HAP-1 (cell line): ENCODE data around the gene MAP3K4.
"Not testable (repeated sequence)": the region's sequence is repeated elsewhere in the genome, so short reads cannot be mapped to it uniquely, and the experiment has no call there.

Experiments used
- DNase-seq, 2 experiments: peaks; one replicate each; pipeline ENCODE4 v3.0.0-alpha.2; 2016 to 2020; ENCODE audit warnings: low spot score in 2 of 2
- H3K27me3 ChIP-seq: fragments of 250-450 bp; sonication (Bioruptor Pico); 2 replicates; pipeline ENCODE4 v1.5.1; 2020; ENCODE audit warnings: low read depth, mild to moderate bottlenecking, moderate library complexity
- H3K36me3 ChIP-seq: fragments of 250-450 bp; sonication (Bioruptor Pico); replicated peaks from 2 replicates; pipeline ENCODE4 v1.5.1; 2020; ENCODE audit warnings: mild to moderate bottlenecking
- H3K4me1 ChIP-seq: fragments of 250-450 bp; sonication (Bioruptor Pico); 2 replicates; pipeline ENCODE4 v1.5.1; 2020; ENCODE audit warnings: mild to moderate bottlenecking
- H3K4me3 ChIP-seq: fragments of 250-450 bp; sonication (Bioruptor Pico); 2 replicates; pipeline ENCODE4 v1.5.1; 2020; ENCODE audit warnings: mild to moderate bottlenecking, moderate library complexity
- H3K9me3 ChIP-seq: fragments of 250-450 bp; sonication (Bioruptor Pico); 2 replicates; pipeline ENCODE4 v1.5.1; 2020; ENCODE audit warnings: mild to moderate bottlenecking, moderate library complexity
- in situ Hi-C: fragments of 300-500 bp; cut with MboI; formaldehyde crosslinking; loops from 3 replicates; pipeline ENCODE4 v1.14.3; 2020; ENCODE audit warnings: low sequenced_read_pairs, inconsistent platforms, mixed read lengths

The MAP3K4 gene

DNA sequence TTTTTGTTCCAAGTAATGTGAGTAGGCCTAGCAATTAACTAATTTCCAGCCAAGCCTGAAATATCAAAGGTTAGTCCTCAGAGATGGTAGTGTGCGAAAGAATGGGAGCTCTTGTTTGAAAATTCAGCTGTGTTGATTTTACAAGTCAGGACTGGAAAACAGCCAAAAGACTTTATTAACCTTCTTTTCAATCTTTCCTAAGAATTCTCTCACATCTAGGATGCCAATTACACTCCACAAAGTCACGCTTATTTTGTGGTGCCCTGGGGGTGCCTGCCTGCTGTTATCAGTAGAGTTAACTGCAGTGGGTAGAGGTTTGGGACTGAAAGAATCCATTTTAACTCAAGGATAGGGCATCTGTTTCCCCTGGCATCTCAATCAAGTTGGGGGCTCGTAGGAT is 30.7 kb upstream of the MAP3K4 start:
- no peak overlapping the region for H3K4me3 ChIP-seq
- in situ Hi-C loops: no loop called here
- DNase-seq: peak in 1 of 2 experiments; percentile 9
- H3K4me1 ChIP-seq: peaks cover 7% of the 10 kb centered on the region
- no peaks in the 10 kb centered on the region for H3K27me3 ChIP-seq
- no peaks in the 10 kb centered on the region for H3K36me3 ChIP-seq
- H3K9me3 ChIP-seq: no peaks in the 10 kb centered on the region

DNA sequence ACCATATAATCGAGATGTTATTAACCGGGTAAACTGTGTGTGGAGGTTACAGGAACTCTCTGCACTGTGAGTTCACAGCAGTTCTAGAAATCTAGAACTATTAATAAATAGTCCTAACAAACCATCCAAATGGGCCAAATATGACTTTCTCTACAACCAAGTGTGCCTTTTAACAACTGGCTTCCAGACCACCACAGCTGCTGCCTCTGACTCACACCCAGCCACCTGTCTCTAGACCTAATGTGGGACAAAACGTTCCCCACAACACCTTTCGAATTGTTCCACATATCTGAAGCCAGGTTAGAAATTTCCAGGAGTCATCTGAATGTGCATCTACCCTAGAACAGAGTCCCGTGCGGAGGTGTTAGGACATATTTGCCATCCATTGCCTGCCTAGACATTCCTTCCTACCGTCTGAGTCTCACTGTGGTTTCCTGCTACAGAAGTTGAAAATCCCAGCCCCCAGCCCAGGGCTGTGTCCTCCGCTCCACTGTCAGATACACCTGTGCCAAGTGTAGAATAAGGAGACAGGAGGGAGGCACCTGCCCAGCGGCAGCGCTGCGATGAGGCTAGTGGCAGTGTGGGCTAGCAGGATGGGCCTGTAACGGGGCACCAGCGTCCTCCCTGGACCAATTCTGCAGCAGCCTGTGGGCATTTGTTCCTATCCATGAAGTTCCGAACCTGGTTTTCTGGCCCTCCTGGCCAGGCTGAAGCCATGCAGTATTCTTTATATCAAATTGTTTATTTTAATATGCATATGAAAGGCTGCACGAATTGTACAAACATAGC is 28.5 kb upstream of the MAP3K4 start:
- in situ Hi-C loops: no loop called here
- DNase-seq: no peak
- no peak overlapping the region for H3K4me3 ChIP-seq
- peaks cover 7% of the 10 kb centered on the region for H3K4me1 ChIP-seq
- no peaks in the 10 kb centered on the region for H3K36me3 ChIP-seq
- H3K9me3 ChIP-seq: no peaks in the 10 kb centered on the region
- H3K27me3 ChIP-seq: no peaks in the 10 kb centered on the region

DNA sequence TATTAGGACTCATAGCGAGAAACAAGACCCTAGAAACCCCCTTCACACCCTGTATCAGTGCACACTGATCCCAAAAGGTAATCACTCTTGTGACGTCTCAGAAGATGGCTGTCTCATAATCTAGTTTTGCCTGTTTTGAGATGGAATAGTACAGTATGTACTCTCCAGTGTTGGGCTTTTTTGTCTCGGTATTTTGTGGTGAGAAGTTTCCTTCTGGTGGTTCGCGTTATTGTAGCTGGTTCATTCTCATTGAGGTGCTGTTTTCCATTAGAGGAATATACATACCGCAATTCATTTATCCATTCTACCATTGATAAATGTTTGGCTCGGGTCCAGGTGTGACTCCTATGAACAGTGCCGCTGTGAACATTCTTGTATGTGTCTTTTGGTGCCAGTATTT is 27.9 kb upstream of the MAP3K4 start:
- in situ Hi-C loops: no loop called here
- Histone ChIP-seq H3K36me3 (no peaks in the 10 kb centered on the region), H3K9me3 (no peaks in the 10 kb centered on the region), H3K4me3 (no peak overlapping the region), H3K4me1 (peaks cover 7% of the 10 kb centered on the region), H3K27me3 (no peaks in the 10 kb centered on the region)
- DNase-seq: no peak

DNA sequence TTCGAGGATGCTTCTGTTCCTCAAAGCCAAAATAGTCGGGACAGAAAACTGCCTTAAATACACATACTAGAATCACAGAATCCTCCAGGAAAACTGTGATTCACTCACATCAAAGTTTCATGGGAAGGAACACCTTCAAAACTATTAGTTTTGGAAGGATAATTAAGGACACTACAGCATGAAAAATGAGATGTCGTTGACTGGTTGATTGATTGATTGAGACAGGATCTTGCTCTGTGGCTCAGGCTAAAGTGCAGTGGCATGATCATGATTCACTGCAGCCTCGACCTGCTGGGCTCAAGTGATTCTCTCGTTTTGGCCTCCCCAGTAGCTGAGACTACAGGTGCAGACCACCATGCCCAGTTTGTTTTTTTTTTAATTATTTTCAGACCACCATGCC is 25.7 kb upstream of the MAP3K4 start:
- H3K9me3 ChIP-seq: no peaks in the 10 kb centered on the region
- in situ Hi-C loops: no loop called here
- H3K36me3 ChIP-seq: no peaks in the 10 kb centered on the region
- H3K4me1 ChIP-seq: peaks cover 7% of the 10 kb centered on the region
- no peak overlapping the region for H3K4me3 ChIP-seq
- no peaks in the 10 kb centered on the region for H3K27me3 ChIP-seq
- DNase-seq: no peak

DNA sequence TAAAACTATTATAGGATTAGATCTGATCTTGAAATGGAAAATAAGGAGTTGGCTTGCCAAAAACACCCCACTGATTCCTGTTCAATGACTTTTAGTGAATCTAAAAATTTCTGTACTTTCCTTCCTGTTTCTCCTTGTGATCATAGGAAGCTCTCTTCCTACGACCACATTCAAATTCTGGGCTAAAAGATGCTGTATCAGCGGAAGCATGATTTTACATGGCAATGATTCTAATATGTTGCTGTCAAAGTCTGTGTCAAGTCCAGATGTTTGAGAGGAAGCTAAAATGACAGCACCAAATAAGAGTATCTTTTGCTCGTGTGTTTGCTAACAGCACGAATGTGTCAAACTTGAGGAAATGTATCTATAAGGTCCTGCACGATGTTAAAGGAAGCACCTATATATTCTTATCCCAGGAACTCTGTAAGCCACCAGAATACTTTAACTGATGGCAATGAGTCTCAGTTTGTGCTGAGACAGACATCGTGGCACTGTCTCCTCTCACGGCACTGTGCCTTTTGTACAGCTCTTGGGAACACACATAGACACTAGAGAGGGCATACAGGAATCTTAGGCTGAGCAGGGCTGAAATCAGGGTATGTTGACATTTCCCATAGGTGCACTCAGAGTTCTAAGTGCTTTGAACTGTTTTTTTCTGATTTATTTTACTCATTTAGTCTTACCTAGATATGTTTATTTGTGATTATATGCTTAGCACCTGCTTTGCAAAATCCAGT is 24.9 kb upstream of the MAP3K4 start:
- Histone ChIP-seq H3K36me3 (no peaks in the 10 kb centered on the region), H3K4me1 (peaks cover 10% of the 10 kb centered on the region), H3K4me3 (no peak overlapping the region), H3K27me3 (no peaks in the 10 kb centered on the region), H3K9me3 (no peaks in the 10 kb centered on the region)
- in situ Hi-C loops: no loop called here
- DNase-seq: no peak

DNA sequence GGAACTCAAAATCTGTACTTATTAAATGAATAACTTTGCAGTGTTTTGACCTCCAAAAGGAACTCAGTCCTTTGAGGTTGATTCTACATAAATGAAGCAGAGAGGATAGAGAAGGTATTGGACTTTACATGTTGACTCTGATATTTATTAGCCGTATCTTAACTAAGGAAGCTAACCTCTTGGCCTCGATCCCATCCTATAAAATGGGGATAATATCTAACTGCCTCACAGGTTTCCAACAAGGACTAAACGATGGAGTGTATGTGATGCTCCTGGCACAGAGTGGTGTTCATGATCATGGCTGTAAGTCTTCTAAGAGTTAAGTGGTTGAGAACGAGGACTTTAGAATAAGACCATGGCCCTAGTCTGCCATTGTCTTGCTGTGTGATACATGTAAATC is 24.2 kb upstream of the MAP3K4 start:
- no peaks in the 10 kb centered on the region for H3K27me3 ChIP-seq
- no peak for DNase-seq
- no peaks in the 10 kb centered on the region for H3K9me3 ChIP-seq
- no peak overlapping the region for H3K4me3 ChIP-seq
- in situ Hi-C loops: no loop called here
- no peaks in the 10 kb centered on the region for H3K36me3 ChIP-seq
- peaks cover 10% of the 10 kb centered on the region for H3K4me1 ChIP-seq

DNA sequence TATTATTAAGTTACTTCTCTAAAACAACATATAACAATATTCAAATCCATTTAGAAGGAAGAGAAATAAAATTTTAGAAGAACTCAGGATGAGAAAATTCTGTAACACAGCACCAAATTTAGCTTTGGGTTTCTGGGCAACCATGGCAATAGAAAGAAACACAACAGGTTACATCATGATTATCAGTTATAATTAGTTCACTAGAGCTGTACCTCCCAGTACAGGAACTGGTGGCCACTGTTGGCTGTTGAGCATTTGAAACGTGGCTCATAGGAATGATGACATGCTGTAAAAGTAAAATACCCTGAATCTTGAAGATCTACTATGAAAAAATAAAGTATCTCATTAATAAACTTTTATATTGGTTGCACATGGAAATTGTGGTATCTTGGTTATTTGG is 23.7 kb upstream of the MAP3K4 start:
- no peak for DNase-seq
- Histone ChIP-seq H3K9me3 (no peaks in the 10 kb centered on the region), H3K36me3 (no peaks in the 10 kb centered on the region), H3K4me3 (no peak overlapping the region), H3K27me3 (no peaks in the 10 kb centered on the region), H3K4me1 (peaks cover 10% of the 10 kb centered on the region)
- in situ Hi-C loops: no loop called here

DNA sequence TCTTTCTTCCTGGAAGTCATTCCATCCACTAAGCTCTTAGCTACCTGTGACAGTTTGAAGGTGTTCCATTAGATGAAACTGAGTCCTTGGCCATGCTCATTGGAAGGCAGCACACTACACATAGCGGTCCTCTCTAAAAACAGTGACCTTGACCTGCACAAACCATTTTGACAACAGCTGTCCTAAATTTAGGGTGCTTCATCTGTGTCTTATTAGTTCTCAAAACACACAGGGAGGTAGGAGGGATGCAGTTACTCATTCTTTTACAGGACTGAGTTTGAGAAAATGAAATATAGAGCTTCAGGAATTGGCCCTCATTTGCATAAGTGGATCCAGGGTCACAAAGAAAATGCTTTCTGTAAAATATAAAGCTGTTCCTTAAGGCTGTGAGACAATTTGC is 20.4 kb upstream of the MAP3K4 start:
- Histone ChIP-seq H3K4me3 (no peak overlapping the region), H3K9me3 (no peaks in the 10 kb centered on the region), H3K4me1 (peaks cover 11% of the 10 kb centered on the region), H3K27me3 (no peaks in the 10 kb centered on the region), H3K36me3 (no peaks in the 10 kb centered on the region)
- DNase-seq: no peak
- in situ Hi-C loops: no loop called here

DNA sequence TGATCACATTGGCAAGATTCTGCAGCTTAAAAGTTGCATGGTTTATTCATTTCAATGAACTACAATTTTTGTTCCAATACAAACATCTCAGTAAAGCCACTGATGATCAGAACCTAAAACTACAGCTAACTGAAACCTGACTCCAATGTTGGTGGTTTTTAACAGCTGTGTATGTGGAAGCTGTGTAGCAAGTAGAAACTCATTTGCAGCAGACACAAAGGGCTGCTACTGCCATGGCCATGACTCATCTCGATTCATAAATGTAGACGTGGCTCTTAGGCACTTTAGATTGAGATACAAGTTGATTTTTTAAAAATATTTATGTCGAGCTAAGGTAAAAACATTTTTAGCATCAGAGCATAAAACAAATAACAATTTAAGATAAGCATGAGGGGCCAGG is 19.5 kb upstream of the MAP3K4 start:
- peaks cover 16% of the 10 kb centered on the region for H3K4me1 ChIP-seq
- in situ Hi-C loops: no loop called here
- no peak for DNase-seq
- H3K4me3 ChIP-seq: no peak overlapping the region
- H3K27me3 ChIP-seq: no peaks in the 10 kb centered on the region
- H3K9me3 ChIP-seq: no peaks in the 10 kb centered on the region
- no peaks in the 10 kb centered on the region for H3K36me3 ChIP-seq

DNA sequence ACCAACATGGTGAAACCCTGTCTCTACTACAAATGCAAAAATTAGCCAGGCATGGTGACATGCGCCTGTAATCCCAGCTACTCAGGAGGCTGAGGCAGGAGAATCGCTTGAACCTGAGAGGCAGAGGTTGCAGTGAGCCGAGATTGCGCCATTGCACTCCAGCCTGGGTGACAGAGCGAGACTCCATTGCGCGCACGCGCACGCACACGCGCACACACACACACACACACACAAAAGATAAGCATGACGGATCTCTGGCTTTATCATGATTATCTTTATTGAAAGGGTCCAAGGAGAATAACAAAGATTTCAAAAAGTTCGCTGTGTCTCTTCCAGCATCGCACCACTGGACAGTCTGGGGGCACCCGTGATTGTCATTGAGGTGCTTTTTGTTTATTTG is 19.0 kb upstream of the MAP3K4 start:
- DNase-seq, H3K9me3 ChIP-seq, H3K4me3 ChIP-seq, in situ Hi-C loops, H3K36me3 ChIP-seq, H3K27me3 ChIP-seq: not testable (repeated sequence)
- peaks cover 16% of the 10 kb centered on the region for H3K4me1 ChIP-seq

DNA sequence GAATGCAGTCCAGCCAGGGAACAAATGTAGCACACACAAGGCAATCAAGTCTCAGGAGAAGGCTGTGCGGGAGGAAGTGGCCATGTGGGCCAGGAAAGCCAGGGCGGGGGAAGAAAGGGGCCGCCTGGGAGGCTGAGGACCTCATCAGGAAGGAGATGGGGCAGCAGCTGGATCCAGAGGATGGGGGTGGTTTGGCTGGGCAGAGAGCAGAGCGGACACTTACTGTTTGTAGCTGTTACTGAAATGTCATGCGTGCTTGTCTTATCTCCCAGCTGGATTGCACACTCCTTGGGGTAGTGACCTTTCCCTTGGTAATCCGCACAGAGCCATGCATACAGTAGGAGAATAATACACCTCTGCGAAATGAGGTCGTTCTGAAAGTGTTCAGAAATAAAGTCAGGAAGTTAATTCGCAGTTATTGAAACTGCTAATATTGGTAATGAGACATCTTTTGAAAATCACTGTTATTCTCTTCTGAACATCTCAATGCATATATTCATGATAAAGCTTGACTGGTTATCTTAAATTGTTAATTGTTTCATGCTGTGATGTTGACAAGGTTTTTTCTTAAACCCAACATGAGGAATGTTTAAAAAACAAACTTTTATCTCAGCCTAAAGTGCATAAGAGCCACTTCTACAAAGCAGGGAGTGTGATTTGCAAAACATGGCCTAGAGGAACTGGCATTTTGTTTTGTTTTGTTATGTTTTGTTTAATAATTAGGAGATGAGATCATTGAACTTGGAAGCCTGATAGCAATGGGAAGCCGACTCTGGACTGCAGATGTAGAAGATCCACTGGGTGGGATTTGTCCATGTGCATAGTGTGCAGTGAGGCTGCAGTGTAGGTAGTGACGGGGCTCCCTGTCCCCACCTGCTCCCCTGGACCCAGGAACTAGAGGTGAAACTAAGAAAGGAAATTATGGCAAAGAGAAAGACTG is 18.0 kb upstream of the MAP3K4 start:
- Histone ChIP-seq H3K36me3 (no peaks in the 10 kb centered on the region), H3K4me1 (peaks cover 16% of the 10 kb centered on the region), H3K9me3 (no peaks in the 10 kb centered on the region), H3K4me3 (no peak overlapping the region), H3K27me3 (no peaks in the 10 kb centered on the region)
- no peak for DNase-seq
- in situ Hi-C loops: no loop called here

DNA sequence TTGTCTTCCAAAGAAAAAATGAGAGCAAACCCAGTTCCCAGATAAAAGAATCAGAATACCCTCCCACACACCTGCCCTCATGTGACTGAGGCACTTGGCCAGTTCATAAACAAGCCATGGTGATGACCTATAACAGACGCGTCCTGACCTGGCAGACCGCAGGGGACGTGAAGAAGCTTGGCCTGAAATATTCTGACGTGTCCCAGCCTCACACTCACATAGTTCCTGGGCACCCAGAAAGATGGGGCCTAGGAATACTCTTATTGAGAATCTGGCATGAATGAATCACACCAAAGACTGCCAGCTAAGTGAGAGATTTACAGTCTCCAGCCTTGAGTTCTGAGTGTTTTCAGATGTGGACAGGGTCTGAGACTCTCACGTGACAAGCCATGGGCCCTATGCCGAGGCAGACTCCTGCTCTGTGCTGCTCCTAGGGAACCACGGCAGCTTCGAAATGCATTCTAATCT is 17.2 kb upstream of the MAP3K4 start:
- Histone ChIP-seq H3K4me1 (peaks cover 16% of the 10 kb centered on the region), H3K27me3 (no peaks in the 10 kb centered on the region), H3K36me3 (no peaks in the 10 kb centered on the region), H3K4me3 (no peak overlapping the region), H3K9me3 (no peaks in the 10 kb centered on the region)
- no peak for DNase-seq
- in situ Hi-C loops: no loop called here

DNA sequence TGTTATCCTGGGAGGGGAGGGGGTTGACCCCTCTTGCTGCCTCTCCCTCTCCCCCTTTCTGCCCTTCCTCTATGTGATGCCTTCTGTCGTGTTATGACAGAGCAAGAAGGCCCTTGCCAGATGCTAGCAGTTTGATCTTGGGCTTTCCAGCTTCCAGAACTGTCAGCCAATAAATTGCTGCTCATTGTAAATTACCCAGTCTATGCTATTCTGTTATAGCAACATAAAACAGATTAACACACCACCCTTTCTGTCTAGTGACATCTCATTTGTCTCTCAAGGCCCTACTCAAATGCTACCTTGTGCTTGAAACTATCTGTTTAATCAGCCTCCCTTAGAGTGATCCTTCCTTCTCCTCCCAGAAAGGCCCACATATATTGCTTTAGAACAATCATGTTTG is 16.4 kb upstream of the MAP3K4 start:
- in situ Hi-C loops: no loop called here
- Histone ChIP-seq H3K4me1 (peaks cover 16% of the 10 kb centered on the region), H3K27me3 (no peaks in the 10 kb centered on the region), H3K36me3 (no peaks in the 10 kb centered on the region), H3K4me3 (no peak overlapping the region), H3K9me3 (no peaks in the 10 kb centered on the region)
- no peak for DNase-seq

DNA sequence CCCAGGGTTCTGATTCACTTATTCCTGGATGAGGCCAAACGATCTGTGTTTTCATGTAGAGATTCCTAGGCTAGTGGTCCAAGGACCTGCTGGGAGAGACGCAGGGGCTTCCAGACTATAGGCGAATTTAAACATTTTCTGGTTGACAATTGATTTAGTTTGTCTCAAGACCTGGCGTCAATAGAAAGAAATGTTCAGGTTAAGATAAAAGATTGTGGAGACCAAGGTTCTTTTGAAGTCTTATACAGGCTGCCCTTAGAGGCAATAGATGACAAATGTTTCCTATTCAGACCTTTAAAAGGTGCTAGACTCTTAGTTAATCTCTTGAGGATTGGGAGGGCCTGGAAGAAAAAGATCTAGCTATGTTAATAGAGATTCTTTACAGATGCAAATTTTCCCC is 15.6 kb upstream of the MAP3K4 start:
- H3K36me3 ChIP-seq, H3K9me3 ChIP-seq, H3K27me3 ChIP-seq, DNase-seq, in situ Hi-C loops, H3K4me3 ChIP-seq: not testable (repeated sequence)
- peaks cover 16% of the 10 kb centered on the region for H3K4me1 ChIP-seq
